ENCODE measurements around the gene MACROD2. TPM values are rescaled to one million over a fixed set of nuclear protein-coding genes. Genes with fewer than 3 reads are reported as not detected.

MACROD2 gene
- total RNA-seq, 1 experiment from 2014 or later = 0.12 TPM

DNA sequence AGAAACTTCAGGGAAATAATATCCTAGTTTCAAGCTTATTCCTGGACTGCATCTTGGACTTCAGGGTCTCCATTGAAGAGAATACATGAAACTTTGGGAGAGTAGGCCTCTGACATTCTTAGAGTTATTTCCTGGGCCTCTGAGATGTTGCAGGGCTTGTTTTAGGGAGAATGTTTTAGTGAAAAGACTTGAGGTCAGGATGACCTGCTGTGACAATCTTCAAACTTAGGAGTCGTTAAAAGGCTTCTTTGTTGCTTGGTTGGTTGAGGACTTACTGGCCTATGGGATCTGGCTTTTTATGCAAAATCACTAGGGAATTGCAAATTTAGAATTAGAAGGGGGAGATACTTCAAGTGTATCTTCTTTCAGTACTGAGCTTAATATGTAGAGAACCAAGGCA is 955.3 kb downstream of the MACROD2 start:
- Histone ChIP-seq H3K4me1 (peaks cover 26% of the 10 kb centered on the region), H3K9me3 (replicated peaks) (no peaks in the 10 kb centered on the region), H3K36me3 (no peaks in the 10 kb centered on the region), H3K4me3 (no peak overlapping the region), H3K27ac (no peak overlapping the region), H3K27me3 (no peaks in the 10 kb centered on the region)
- DNase-seq = no peak

DNA sequence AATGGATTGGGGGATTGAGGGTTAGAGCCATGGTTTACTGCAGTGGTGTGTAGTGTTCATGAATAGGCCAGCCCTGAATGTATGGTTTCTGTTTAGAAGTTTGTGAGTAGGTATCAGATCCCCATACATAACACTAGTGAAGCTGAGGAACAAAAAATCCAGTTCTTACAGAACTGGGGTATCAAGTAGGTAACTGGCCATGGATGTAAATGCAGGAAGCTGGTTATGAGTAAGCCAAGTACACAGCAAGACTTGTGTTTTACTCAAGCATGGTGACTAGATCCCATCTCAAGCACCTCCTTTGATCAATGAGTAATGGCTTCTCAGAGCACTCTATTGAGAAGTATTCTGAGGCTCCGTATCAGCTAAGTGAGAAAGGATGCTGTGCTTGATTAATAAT is 955.8 kb downstream of the MACROD2 start:
- Histone ChIP-seq H3K36me3 (no peaks in the 10 kb centered on the region), H3K27ac (peak overlapping the region; percentile 37; the same call in 1 of the 2 replicates), H3K4me3 (no peak overlapping the region), H3K9me3 (replicated peaks) (no peaks in the 10 kb centered on the region), H3K4me1 (peaks cover 26% of the 10 kb centered on the region), H3K27me3 (no peaks in the 10 kb centered on the region)
- no peak for DNase-seq

- Histone ChIP-seq H3K36me3 (no peaks in the 10 kb centered on the region), H3K4me3 (no peak overlapping the region), H3K4me1 (peaks cover 26% of the 10 kb centered on the region), H3K27me3 (no peaks in the 10 kb centered on the region), H3K27ac (peak overlapping the region; percentile 37; the same call in 1 of the 2 replicates), H3K9me3 (replicated peaks) (no peaks in the 10 kb centered on the region)
- DNase-seq = peak; percentile 18 to 49
These were observed 956.5 kb downstream of the MACROD2 start for GRCh38 chr20:14951707-14952418.

DNA sequence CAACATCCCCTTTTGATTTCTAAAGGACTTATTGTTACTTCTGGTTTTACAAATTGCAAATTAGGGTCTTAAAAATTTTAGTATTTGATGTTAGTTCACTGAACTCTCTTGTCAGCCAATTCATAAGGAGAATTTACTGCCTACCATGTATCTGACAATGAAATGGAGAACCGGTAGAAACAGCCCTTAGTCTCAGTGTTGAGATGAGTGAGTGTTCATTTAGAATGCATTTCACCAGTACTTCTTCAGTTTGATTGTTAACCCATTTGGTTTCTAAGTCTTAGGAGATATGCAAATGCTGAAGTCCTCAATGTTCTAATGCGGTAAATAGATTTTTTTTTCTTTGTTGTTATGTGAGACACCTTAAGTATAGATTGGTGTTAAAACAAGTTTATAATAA is 958.4 kb downstream of the MACROD2 start:
- no peaks in the 10 kb centered on the region for H3K27me3 ChIP-seq
- H3K36me3 ChIP-seq = no peaks in the 10 kb centered on the region
- no peak overlapping the region for H3K27ac ChIP-seq
- H3K4me1 ChIP-seq = peaks cover 15% of the 10 kb centered on the region
- H3K4me3 ChIP-seq = no peak overlapping the region
- no peaks in the 10 kb centered on the region for H3K9me3 ChIP-seq (replicated peaks)
- DNase-seq = no peak

DNA sequence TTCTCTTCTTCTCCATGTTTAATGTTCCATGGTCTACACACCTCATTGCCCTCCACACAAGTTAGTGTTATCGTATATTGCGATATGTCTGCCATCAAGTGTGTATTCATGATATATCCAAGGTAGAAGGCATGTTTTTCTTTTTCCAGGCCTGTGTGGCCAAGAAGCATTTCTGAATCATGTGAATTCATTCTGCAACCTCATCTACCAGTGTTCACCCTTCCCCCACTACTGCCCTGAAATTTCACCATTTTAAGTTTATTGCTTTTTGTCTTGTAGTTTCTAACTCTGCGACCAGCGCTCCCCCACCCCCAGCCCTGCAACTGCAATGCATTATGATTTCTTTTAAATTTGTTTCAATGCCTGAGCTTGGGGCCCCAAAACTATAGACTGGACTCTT is 960.1 kb downstream of the MACROD2 start:
- DNase-seq = peak in 1 of 2 experiments; percentile 13
- H3K9me3 ChIP-seq (replicated peaks) = no peaks in the 10 kb centered on the region
- peaks cover 15% of the 10 kb centered on the region for H3K4me1 ChIP-seq
- H3K36me3 ChIP-seq = no peaks in the 10 kb centered on the region
- H3K4me3 ChIP-seq = no peak overlapping the region
- H3K27me3 ChIP-seq = no peaks in the 10 kb centered on the region
- H3K27ac ChIP-seq = no peak overlapping the region

GRCh38 chr20:14956026-14956425 is 960.7 kb downstream of the MACROD2 start:
- no peak overlapping the region for H3K4me3 ChIP-seq
- no peaks in the 10 kb centered on the region for H3K36me3 ChIP-seq
- no peak overlapping the region for H3K27ac ChIP-seq
- H3K27me3 ChIP-seq = no peaks in the 10 kb centered on the region
- no peaks in the 10 kb centered on the region for H3K9me3 ChIP-seq (replicated peaks)
- DNase-seq = no peak
- H3K4me1 ChIP-seq = peaks cover 15% of the 10 kb centered on the region

DNA sequence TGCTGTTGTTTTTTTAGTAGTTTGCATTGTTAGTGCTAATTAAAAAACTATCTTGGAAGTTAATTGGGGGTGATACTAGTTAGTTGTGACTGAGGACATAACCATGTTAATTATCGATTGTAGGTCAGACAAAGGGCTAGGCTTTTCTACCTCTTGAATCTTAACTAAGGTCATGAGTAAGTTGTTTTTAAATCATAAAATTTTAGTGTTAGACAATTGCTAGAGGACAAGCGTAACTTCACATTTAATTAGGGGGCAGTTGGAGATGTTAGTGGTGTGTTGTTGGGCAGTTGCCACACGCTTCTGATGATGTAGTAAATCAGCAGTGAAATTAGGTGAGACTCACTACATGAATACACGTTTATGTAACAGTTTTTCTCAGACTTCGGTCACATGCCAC is 961.2 kb downstream of the MACROD2 start:
- H3K9me3 ChIP-seq (replicated peaks) = no peaks in the 10 kb centered on the region
- H3K36me3 ChIP-seq = no peaks in the 10 kb centered on the region
- no peak overlapping the region for H3K4me3 ChIP-seq
- peaks cover 11% of the 10 kb centered on the region for H3K4me1 ChIP-seq
- no peaks in the 10 kb centered on the region for H3K27me3 ChIP-seq
- H3K27ac ChIP-seq = no peak overlapping the region
- no peak for DNase-seq

DNA sequence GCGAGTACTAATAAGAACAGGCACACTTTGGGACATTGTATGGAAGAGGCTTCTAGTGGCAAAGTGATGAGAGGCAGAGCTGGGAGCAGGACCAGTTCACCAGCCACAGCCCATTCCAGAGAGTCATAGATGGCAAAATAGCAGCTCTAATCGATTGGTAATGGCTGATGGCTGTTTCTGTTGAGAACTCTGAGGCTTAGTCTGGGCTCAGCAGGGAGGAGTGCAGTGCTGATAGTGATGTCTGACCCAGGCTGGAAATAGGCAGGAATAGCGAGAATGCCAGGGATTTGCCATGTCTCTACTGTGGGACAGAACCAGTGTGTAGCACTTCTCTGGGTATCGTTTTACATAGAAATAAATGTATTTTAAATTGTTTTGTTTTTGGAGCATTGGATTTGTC is 962.1 kb downstream of the MACROD2 start:
- Histone ChIP-seq H3K4me1 (peaks cover 4% of the 10 kb centered on the region; the same call in 1 of the 2 replicates), H3K4me3 (no peak overlapping the region), H3K36me3 (no peaks in the 10 kb centered on the region), H3K27me3 (no peaks in the 10 kb centered on the region), H3K9me3 (replicated peaks) (no peaks in the 10 kb centered on the region), H3K27ac (no peak overlapping the region)
- DNase-seq = no peak

DNA sequence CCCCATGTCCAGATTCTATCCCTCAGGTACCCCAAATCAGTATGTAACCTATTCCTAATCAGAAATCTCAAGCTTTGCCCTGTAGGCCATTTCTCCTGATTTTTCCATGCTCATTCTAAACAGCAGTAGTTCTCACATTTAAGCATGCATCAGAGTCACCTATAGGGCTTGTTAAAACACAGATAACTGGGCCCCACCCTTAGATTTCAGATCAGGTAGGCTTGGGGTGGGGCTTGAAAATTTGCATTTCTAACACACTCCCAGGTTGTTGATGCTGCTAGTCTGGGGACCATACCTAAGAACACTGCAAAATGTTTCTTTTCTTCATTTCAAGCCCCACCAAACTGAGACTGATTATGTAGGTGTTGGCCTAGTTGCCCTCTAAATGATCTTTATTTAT is 963.3 kb downstream of the MACROD2 start:
- Histone ChIP-seq H3K27ac (no peak overlapping the region), H3K9me3 (replicated peaks) (no peaks in the 10 kb centered on the region), H3K27me3 (no peaks in the 10 kb centered on the region), H3K4me1 (peaks cover 3% of the 10 kb centered on the region; the same call in 1 of the 2 replicates), H3K4me3 (no peak overlapping the region), H3K36me3 (no peaks in the 10 kb centered on the region)
- no peak for DNase-seq

GRCh38 chr20:14959506-14960475 is 964.5 kb downstream of the MACROD2 start:
- Histone ChIP-seq H3K4me1 (peaks cover 3% of the 10 kb centered on the region; the same call in 1 of the 2 replicates), H3K4me3 (no peak overlapping the region), H3K9me3 (replicated peaks) (0 out of 2 replicates have a peak, but pooled peaks cover 2% of the 10 kb centered on the region), H3K27me3 (no peaks in the 10 kb centered on the region), H3K27ac (no peak overlapping the region), H3K36me3 (no peaks in the 10 kb centered on the region)
- no peak for DNase-seq

- DNase-seq = no peak
- Histone ChIP-seq H3K9me3 (replicated peaks) (0 out of 2 replicates have a peak, but pooled peaks cover 3% of the 10 kb centered on the region), H3K27me3 (no peaks in the 10 kb centered on the region), H3K4me1 (peaks cover 3% of the 10 kb centered on the region; the same call in 1 of the 2 replicates), H3K4me3 (no peak overlapping the region), H3K27ac (no peak overlapping the region), H3K36me3 (no peaks in the 10 kb centered on the region)
These were observed 965.5 kb downstream of the MACROD2 start for GRCh38 chr20:14960831-14961230.

GRCh38 chr20:14963262-14963663 is 967.9 kb downstream of the MACROD2 start:
- Histone ChIP-seq H3K27me3 (no peaks in the 10 kb centered on the region), H3K36me3 (no peaks in the 10 kb centered on the region), H3K27ac (no peak overlapping the region), H3K4me3 (no peak overlapping the region), H3K4me1 (peaks cover 3% of the 10 kb centered on the region; the same call in 1 of the 2 replicates), H3K9me3 (replicated peaks) (0 out of 2 replicates have a peak, but pooled peaks cover 3% of the 10 kb centered on the region)
- DNase-seq = peak; percentile 25 to 57

- no peaks in the 10 kb centered on the region for H3K36me3 ChIP-seq
- no peak overlapping the region for H3K4me3 ChIP-seq
- H3K9me3 ChIP-seq (replicated peaks) = 0 out of 2 replicates have a peak, but pooled peaks cover 3% of the 10 kb centered on the region
- peaks cover 3% of the 10 kb centered on the region; the same call in 1 of the 2 replicates for H3K4me1 ChIP-seq
- H3K27me3 ChIP-seq = no peaks in the 10 kb centered on the region
- DNase-seq = no peak
- no peak overlapping the region for H3K27ac ChIP-seq
These were observed 970.9 kb downstream of the MACROD2 start for GRCh38 chr20:14966203-14966602.

DNA sequence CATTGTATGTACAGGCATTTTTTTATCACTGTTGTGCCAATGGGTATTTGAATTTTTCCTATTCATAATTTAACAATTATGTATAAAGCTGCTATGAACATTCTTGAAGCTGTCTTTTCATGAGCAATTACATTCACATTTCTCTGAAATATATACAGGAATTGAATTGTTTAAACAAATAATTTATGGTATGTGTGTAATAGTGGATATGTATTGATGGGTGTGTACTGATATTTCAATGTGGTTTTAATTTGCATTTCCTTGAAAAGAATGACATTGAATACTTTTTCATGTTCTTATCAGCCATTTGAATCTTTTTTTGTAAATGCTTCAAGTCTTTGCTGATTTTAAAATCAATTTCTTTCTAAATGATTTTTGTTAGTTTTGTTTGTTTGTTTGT is 971.5 kb downstream of the MACROD2 start:
- Histone ChIP-seq H3K27me3 (no peaks in the 10 kb centered on the region), H3K36me3 (no peaks in the 10 kb centered on the region), H3K4me3 (no peak overlapping the region), H3K9me3 (replicated peaks) (0 out of 2 replicates have a peak, but pooled peaks cover 3% of the 10 kb centered on the region), H3K4me1 (peaks cover 3% of the 10 kb centered on the region; the same call in 1 of the 2 replicates), H3K27ac (no peak overlapping the region)
- no peak for DNase-seq

- Histone ChIP-seq H3K27me3 (no peaks in the 10 kb centered on the region), H3K4me3 (no peak overlapping the region)
- no peak for DNase-seq
These were observed 976.9 kb downstream of the MACROD2 start for GRCh38 chr20:14972256-14972655.

More at GRCh38 chr20:14972256-14972655, 976.9 kb downstream of the MACROD2 start:
- no peaks in the 10 kb centered on the region for H3K36me3 ChIP-seq
- H3K9me3 ChIP-seq (replicated peaks) = no peaks in the 10 kb centered on the region
- no peak overlapping the region for H3K27ac ChIP-seq
- no peaks in the 10 kb centered on the region for H3K4me1 ChIP-seq
